Measurements from ENCODE around the gene HLF. TPM values are rescaled to one million over a fixed set of nuclear protein-coding genes. Genes with fewer than 3 reads are reported as not detected.

Gene HLF
- total RNA-seq, 1 donor = not detected

GRCh38 chr17:55300479-55301290 is 35.9 kb downstream of the HLF start:
- H3K4me3 ChIP-seq (ENCODE audit: low read depth, low read length) = no peak overlapping the region
- no peak for DNase-seq (ENCODE audit: low read depth)
- no peak for TF ChIP-seq CTCF (IDR thresholded peaks at IDR 0.05; ENCODE audit: insufficient read depth, low read depth, low read length)

- peak; percentile 5 for DNase-seq (ENCODE audit: low read depth)
- TF ChIP-seq CTCF (IDR thresholded peaks at IDR 0.05; ENCODE audit: insufficient read depth, low read depth, low read length) = no peak
Measured at GRCh38 chr17:55301521-55302406, 37.0 kb downstream of the HLF start.

GRCh38 chr17:55302407-55302787 is 37.6 kb downstream of the HLF start:
- H3K4me3 ChIP-seq (ENCODE audit: low read depth, low read length) = no peak overlapping the region
- no peak for DNase-seq (ENCODE audit: low read depth)
- TF ChIP-seq CTCF (IDR thresholded peaks at IDR 0.05; ENCODE audit: insufficient read depth, low read depth, low read length) = no peak

More at GRCh38 chr17:55301521-55302406, 37.0 kb downstream of the HLF start:
- H3K4me3 ChIP-seq (ENCODE audit: low read depth, low read length) = no peak overlapping the region

- H3K4me3 ChIP-seq (ENCODE audit: low read depth, low read length) = no peak overlapping the region
- DNase-seq (ENCODE audit: low read depth) = no peak
- no peak for TF ChIP-seq CTCF (IDR thresholded peaks at IDR 0.05; ENCODE audit: insufficient read depth, low read depth, low read length)
Measured at GRCh38 chr17:55303008-55303493, 38.3 kb downstream of the HLF start.

- H3K4me3 ChIP-seq (ENCODE audit: low read depth, low read length) = no peak overlapping the region
- DNase-seq (ENCODE audit: low read depth) = peak; percentile 25
- peak; percentile 8 for TF ChIP-seq CTCF (IDR thresholded peaks at IDR 0.05; ENCODE audit: insufficient read depth, low read depth, low read length)
Measured at GRCh38 chr17:55303701-55304145, 39.0 kb downstream of the HLF start.

- no peak for DNase-seq (ENCODE audit: low read depth)
Measured at GRCh38 chr17:55304171-55304859, 39.6 kb downstream of the HLF start.

More at GRCh38 chr17:55304171-55304859, 39.6 kb downstream of the HLF start:
- no peak overlapping the region for H3K4me3 ChIP-seq (ENCODE audit: low read depth, low read length)
- TF ChIP-seq CTCF (IDR thresholded peaks at IDR 0.05; ENCODE audit: insufficient read depth, low read depth, low read length) = no peak

Measured in fibroblast of villous mesenchyme (primary cell).